Measurements from ENCODE around the gene IMMP2L.
"Not testable (repeated sequence)": the region's sequence is repeated elsewhere in the genome, so short reads cannot be mapped to it uniquely, and the experiment has no call there.

IMMP2L gene

DNA sequence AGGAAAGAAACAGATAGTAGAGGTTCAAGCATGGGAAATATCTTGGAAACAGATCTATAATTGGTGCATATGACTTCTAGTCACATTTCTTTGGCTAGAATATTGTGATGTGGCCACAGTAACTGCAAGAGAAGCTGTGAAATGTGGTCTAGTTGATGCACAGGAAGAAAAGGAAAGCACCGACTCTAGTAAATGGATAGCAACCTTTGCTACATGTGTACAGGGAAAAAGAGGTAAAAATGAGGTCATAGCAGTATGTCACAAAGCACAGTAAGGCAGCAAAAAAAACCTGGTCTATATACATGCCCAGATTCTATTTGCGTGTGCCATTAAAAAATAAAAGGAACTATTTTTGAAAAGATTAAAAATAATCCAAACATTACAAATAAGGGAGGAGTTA lies 573.9 kb downstream of the IMMP2L start:
- no peak for DNase-seq (ENCODE audit: low read depth)

DNA sequence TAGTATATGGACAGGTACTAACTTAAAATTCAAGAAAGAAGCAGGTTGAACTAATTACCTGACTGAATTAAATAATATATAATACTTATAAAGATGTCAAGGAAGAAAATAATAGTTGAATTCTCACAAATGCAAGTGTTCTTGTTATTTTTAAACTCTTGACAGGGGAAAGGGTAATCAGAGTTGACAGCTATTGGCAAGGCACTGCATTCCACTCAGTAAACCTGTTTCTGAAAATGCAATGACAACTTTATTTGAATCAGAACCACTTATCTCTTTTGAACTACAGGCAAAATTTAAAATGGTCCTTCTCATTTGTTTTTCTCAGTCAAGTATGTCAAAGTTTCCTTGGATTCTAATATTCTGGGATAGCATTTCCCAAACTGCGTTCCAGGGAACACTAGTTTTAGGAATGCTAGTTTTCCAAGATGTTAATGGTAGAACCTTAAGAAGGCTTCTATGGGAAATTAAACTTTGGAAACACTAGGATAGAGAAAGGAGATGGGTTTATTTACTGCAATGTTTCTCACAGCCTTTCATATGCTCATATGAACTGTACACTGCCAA lies 575.1 kb downstream of the IMMP2L start:
- no peak for DNase-seq (ENCODE audit: low read depth)

DNA sequence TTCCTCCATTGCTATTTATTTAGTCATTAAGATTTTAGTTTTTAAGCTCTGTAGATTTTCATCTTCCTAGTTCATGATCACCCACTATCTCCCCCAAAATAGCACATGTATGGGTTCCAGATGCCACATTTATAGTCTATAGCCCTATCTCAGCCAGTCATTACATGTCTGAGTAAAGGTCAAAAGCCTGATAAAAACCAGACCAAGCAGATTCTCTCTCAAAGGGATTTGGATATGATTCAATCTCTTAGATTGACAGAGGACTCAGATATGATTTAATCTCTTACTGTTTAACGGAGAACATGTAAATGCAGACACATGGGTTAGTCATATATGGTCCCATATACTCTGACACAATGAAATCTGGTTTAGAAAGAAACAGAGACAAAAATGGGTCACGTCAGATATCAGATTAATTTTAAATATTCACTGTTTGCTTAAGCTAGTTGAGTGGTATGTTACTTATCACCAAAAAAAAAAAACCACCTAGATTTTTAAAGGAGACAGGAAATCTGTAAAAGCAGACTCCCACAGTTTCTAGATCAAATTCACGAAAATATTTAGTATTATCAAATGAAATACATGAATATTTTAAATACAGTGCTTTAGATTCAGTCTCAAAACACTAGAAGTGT lies 578.4 kb downstream of the IMMP2L start:
- no peak for DNase-seq (ENCODE audit: low read depth)

DNA sequence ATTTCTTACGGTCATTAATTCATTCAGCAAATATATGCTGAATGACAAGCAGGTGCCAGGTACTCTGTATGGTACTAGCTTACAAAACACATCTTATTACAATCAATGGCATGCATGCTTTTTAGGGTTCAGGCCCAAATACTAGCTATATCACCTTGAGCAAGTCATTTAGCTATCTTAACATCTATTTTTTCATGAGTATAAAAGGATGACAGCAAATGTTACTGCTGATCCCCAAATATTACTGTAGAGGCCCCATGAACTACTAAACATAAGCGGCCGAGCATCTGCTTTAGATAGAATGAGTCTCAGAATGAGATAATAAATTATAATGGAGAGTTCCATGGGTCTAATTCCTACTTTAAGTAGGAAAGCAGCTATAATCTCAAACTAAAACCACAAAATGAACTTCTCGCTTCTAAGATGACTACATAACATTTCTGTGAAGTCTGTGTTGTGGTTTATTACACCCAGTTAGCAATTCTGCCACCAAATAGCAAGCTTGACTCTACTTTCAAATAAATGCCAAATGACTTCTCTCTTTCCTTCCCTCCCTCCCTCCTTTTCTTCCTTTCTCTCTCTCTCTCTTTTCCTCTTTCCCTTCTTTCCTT lies 585.1 kb downstream of the IMMP2L start:
- no peak for DNase-seq (ENCODE audit: low read depth)

DNA sequence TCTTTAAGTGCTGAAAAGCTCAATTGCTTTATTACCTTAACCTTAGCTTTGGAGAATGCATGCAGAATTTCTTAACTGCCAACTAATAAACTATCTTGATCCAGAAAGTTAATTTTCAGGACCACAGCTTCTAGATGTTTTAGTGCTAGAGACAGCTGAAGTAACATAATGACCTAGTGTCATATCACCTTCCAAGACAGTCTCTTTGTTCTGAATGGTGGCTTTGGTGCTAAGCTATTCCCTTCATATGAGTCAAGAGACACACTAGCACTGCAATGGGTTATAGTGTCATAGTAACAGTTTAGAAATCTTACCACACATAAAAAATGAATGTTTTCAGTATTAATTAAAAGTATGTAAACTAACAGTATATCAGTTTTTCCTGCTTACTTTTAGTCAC lies 586.8 kb downstream of the IMMP2L start:
- DNase-seq (ENCODE audit: low read depth) = no peak

DNA sequence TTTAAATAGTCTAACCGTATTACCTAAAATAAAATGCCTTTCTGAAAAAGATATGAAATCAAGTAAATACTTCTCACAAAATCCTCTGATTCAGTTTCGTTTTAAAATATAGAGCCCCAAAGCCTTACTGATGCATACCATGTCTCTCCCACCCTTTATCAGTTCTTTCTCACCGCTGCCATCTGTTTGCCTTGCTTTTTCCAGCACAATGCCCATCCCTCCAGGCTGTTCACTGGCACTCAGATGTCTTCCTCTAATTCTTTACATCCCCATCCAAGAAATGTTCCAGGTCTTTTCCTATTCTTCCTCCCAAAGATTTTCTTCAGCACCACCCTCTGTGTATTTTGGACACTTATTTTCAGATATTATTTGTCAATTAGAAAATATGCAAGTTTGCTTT lies 587.9 kb downstream of the IMMP2L start:
- DNase-seq (ENCODE audit: low read depth) = no peak

DNA sequence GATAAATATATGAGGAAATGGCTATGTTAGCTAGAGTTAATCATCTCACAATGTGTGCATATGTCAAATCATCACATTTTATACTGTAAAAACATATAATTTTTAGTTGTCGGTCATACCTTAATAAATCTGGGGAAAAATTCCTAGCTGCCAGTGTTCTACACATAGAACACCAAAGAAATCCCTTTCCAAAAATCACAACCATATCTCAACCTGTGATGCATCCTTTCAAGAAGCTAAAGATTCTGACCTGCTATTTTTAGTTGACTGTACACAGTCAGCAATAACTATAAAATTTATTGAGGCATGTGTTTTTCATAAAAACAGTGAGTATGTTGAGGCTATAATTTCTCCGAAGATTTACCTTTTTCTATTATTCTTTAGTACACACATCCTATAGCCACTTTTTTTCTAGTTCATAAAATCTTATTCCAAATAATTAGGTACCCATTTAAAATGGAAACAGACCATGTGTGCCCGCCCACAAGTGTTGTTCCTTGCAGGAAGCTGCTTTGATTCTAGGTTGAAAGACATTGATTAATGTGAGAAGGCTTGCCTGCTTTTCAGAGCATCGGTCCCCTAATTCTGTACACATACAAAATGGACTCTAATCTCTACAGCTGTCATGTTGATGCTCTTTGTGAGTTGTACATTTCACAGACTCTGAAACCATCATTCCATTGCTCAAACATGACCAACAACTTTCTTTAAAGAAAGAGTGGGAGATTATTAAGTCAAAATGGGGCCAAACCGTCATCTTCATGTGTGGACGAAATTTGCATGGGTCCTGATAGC lies 588.9 kb downstream of the IMMP2L start:
- no peak for DNase-seq (ENCODE audit: low read depth)

DNA sequence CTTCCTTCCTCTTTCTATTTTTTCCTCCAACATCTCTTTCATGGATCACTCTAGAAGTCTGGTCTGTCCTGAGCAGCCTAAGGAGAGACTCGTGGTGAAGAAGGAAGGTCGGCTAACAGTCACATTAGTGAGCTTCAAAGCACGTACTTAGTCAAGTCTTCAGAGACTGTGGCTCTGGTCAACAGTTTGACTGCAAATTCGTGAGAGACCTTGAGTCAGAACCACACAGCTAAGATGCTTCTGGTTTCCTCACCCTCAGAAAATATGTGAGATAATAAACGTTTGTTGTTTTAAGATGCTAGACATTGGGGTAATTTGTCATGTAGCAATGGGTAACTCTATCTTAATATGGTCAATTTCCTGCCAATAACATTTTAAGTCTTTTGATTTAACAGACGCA lies 597.5 kb downstream of the IMMP2L start:
- no peak for DNase-seq (ENCODE audit: low read depth)

DNA sequence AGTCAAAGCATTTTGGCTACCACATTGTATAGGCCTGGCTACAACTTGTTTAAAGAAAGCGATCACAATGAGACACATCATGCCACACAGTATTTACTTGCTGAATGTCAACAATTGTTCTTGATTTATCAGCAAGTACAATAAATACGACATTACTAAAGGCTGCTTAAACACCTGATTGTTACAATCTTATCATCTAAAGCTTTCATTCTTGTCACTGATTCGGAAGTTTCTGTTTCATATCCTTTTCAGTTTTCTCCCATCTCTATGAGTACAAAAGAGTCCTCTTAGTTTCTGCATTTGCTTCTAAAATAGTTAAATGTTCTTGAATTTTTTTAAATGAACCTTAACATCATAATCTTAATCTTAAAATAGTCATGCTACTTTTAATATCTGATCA lies 599.5 kb downstream of the IMMP2L start:
- no peak for DNase-seq (ENCODE audit: low read depth)

DNA sequence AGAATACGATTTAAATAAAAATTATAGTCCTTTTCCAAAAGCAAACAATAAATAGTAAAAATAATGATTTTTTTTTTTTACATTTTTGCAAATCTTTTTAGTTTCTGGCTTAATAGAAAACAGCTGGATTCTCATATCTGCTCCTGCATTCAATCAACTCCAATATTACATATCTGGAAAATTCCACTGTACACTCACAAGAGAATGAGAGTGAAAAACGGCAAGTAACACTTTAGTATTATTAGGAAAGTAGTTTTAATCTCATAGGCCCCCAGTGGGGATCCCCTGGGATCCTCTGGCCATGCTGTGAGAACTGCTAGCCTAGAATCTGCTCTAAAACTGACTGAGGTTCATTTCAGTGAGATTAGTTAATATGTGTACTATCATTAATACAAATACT lies 599.9 kb downstream of the IMMP2L start:
- no peak for DNase-seq (ENCODE audit: low read depth)

DNA sequence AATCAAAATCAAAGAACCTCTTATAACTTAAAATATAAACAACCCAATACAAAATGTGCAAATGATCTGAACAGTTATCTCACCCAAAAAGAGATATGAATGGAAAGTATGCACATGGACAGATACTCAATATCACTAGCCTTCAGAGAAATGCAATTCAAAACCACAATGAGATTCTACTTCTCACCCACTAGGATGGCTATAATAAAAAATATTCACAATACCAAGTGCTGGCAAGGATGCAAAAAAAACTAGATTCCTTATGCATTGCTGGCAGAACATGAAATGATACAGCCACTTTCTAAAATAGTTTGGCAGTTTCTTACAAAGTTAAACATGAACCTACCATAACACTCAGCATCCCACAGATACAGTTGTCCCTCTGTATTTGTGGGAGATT lies 601.5 kb downstream of the IMMP2L start:
- no peak for DNase-seq (ENCODE audit: low read depth)

DNA sequence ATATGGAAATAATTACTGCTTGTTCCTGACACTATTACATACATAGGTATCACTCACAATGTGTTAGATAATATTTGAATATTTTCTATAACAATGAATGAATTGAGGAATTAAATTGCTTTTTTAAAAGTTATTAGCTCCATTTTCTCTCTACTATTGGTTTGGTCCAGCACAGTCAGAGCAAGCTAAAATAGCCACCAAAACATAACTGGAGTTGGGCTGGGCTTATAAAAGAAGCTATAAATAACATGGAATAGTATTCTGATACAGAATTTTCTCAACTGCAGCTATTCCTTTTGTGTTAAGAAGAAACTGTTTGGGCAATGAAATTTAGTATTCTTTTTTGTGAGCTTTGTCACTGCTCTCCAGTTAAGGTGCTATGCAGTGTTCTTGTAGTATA lies 614.0 kb downstream of the IMMP2L start:
- DNase-seq (ENCODE audit: low read depth) = no peak

DNA sequence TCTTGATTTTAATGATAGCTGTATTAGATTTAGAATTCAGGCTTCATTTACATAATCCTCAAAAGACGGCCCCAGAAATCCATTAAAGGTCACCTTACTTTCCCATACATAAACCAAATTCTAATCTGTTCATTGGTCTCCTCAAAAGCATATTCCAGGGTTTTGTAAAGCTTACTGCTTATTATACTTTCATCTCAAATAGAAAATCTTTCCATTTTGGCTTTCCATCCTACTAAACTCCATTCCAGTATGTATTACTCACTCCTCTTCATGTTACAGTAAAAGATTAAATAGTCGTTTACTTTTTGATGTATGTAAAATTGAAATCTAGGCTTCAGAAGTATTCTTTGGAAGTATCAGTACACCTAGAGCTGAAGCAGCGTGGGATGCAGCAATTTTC lies 614.9 kb downstream of the IMMP2L start:
- no peak for DNase-seq (ENCODE audit: low read depth)

DNA sequence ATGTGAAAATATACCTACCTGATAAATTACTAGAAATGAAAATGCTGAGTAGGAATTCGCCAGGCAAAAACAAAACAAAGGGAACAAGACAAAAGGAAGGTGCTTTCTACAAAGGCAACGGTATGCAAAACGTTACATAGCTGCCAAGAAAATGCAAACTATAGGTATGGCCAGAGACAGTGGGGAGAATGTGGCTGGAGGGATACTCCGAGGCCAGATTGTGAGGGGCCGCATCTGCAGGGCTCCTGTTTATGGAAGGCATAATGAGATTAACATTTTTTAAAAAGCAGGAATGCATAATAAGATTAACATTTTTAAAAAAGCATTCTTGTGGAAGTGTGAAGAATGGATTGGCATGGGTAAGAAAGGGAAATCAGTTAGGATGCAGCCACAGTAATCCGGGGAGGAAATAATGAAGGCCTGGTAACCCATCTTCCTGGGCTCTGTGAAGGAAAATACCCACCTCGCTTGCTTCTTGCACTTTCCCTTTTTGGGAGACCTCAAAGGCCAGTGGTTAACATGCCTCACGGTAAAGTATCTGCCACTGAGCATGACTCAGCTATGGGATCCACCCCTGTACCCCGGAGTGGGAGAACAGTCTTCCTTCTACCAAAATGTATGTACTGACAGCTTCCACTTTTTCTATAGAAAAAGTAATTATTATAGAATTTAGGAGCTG lies 617.2 kb downstream of the IMMP2L start:
- DNase-seq (ENCODE audit: low read depth) = no peak

DNA sequence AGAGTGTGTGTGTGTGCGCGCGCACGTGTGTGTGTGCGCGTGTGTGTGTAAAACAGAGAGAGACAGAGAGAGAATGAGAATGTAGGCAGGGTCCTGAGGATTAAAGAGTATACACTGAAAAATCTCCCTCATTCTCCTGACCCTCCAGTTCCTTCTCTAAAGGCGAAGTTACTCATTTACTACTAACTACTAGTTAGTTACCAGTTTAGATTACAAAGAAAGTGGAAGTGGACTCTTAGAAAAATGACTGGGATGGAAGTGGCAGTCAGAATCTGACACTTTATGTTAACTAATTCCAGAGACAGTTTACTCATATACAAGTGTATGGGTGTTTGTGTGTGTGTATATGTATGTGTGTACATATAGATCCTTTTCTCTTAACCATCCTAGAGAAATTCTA lies 617.8 kb downstream of the IMMP2L start:
- DNase-seq (ENCODE audit: low read depth) = no peak

DNA sequence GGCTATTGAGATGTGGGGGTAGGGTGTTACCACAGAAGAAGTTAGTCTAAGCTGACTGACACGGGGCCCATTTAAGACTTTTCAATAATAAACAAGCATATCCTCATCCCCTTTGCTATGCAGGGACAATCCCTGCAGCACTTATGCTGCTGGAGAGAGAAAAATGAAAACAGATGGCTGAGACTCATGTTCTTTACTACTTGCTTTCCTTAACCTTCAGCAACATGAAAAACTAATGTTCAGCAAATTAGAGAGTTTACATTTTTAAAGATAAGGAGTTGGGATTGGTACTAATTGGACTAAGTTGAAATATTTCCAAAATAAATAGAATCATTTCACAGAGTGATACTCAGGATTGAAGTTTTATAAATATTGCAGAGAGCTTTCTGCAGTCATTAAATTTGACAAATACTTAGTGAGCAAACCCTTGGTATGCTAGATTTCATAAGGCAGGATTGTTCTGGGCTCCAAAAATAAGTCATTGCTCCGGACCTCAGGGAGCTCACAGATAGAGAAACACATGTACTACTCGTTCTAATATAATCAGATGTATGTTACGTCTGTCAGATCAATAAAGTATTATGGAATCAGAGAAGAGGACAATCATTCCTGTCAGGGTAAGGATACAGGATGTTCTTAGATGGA lies 618.5 kb downstream of the IMMP2L start:
- DNase-seq (ENCODE audit: low read depth) = no peak

DNA sequence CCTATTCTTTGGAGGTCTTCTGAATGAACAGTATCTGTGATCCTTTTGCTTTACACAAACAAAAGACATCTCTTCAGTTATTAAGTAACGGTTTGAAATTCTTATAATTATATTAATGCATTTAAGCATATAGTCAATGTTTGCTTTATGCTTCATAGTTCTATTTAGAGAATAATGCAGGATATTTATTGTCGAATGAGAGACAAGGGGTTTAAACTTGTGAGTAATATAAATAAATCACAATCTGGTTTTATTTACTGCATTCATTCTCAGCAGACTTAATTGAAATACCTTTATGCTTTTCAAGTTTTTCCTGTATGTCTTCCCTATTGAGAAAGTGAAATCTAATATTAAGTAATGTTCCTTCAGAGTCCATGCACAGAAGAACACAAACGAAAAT lies 620.9 kb downstream of the IMMP2L start:
- no peak for DNase-seq (ENCODE audit: low read depth)

DNA sequence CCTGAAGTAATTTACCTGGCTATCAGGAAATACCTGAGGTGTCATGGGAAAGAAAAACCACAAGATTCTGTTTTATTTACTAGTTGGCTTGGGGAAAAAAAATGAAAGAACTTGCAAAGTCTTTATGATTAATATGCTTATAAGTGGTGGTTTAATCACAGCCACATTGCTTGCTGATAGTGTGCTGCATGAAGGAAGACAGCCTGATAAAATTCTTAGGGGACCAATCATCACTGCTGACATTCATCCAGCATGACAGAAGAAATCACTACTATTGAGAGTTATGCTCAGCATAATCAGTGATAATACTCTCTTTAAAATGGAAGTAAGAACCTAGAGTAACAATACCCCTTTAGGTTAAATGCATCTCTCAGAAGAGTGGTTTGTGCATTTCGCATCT lies 621.5 kb downstream of the IMMP2L start:
- no peak for DNase-seq (ENCODE audit: low read depth)

DNA sequence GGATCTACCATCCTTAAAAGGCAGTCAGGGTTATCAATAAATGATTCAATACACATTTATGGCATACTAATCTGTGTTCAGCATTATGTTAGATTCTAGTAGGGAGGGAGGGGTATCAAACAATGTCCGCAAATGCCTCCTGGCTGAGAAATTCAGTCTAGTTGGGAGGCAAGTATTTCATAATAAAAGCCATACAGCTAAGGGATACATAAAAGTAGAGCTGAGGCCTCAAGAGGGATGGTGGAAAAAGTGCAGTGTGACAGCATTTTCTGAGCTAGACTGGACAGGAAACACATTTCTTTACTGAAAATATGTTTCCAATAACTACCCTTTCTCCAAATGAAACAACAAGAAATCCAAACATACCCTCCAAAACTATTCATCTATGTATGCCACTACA lies 624.1 kb downstream of the IMMP2L start:
- no peak for DNase-seq (ENCODE audit: low read depth)

DNA sequence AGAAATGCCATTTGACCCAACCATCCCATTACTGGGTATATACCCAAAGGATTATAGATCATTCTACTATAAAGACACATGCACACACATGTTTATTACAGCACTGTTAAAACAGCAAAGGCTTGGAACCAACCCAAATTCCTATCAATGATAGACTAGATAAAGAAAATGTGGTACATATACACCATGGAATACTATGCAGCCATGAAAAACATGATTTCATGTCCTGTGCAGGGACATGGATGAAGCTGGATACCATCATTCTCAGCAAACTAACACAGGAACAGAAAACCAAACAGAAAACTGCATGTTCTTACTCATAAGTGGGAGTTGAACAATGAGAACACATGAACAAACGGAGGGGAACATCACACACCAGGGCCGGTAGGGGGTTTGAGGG lies 625.6 kb downstream of the IMMP2L start:
- DNase-seq (ENCODE audit: low read depth) = not testable (repeated sequence)

DNA sequence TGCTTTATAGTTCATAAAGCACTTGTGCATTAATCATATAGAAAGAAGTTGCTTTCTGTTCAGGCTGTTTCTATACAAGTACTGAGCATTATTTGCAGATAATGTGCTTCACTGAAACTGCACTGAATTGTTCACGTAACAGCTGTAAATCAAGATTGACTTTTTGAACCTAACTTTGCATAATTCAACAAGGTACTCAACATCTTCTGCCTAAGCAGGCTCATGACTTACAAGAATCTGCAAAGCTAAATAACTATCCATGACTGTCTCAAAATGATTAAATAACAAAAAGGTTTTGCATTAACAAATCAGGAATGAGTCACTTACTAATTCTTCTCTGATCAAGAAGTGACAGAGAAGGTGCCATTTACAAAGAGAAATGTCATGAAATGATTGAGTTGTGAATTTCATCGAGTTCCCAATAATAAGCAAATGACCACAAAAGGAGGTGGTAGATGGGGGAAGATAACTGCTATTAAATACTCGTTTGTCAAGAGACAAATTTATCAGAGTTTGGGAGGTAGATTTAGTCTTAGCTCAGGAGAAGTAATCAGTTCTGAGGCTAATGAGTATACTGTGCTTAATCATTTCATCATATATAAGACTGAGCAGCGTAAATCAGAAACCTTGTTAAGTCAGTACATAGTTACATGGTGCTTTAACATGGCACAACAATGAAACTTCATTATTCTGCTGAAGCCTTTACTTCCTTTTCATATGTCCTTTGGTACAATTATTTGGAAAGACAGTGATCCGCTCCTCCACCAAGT lies 632.6 kb downstream of the IMMP2L start:
- no peak for DNase-seq (ENCODE audit: low read depth)

Measured in HS-5 (cell line).